Right lobe of liver (tissue), 6 donors: ENCODE measurements around the gene TMEM140. TPM values are rescaled to one million over a fixed set of nuclear protein-coding genes. Genes with fewer than 3 reads are reported as not detected.

Source experiments
- ATAC-seq, 4 donors: fragments of 200-7000 bp; cut with Tn5 transposase; one replicate each; pipeline ENCODE4 v1.9.1; 2020; ENCODE audit warnings: mild to moderate bottlenecking in 4 of 4, moderate library complexity in 4 of 4
- DNase-seq, 3 donors: peaks; one replicate each; pipeline ENCODE4 v3.0.0-alpha.2; 2020
- H3K27ac ChIP-seq, 3 donors: fragments of 200-600 bp; one replicate each; pipeline ENCODE4 v1.8.0; 2022
- H3K27me3 ChIP-seq, 2 donors: fragments of 200-600 bp; one replicate each; pipeline ENCODE4 v1.8.0; 2022
- H3K36me3 ChIP-seq, 4 donors: fragments of 200-600 bp; sonication (generic) in 1 of 4; one replicate each; pipeline versions ENCODE4 v1.5.1 to v1.8.0; 2017 to 2022; ENCODE audit warnings: control low read depth in 1 of 4
- H3K4me1 ChIP-seq, 4 donors: fragments of 200-600 bp; sonication (generic) in 1 of 4; one replicate each; pipeline versions ENCODE4 v1.5.1 to v1.8.0; 2017 to 2022; ENCODE audit warnings: control low read depth in 1 of 4
- H3K4me3 ChIP-seq, 3 donors: fragments of 200-600 bp; one replicate each; pipeline ENCODE4 v1.8.0; 2022
- H3K9me3 ChIP-seq, 4 donors: fragments of 200-600 bp; sonication (generic) in 1 of 4; one replicate each; pipeline versions ENCODE4 v1.5.1 to v1.8.0; 2017 to 2022; ENCODE audit warnings: control low read depth in 1 of 4
- CTCF ChIP-seq, 4 donors: fragments of 200-600 bp in 3 of 4; fragments of 450-650 bp in 1 of 4; IDR thresholded peaks; one replicate each; pipeline versions ENCODE4 v1.5.1 to v1.8.0; 2016 to 2022; ENCODE audit warnings: antibody characterized with exemption in 4 of 4, mild to moderate bottlenecking in 2 of 4
- POLR2A ChIP-seq: fragments of 450-650 bp; IDR thresholded peaks from one replicate; pipeline ENCODE4 v1.6.1; 2017; ENCODE audit warnings: antibody characterized with exemption, mild to moderate bottlenecking
- WGBS: methylation state at CpG from one replicate; pipeline ENCODE4 v1.1.6; 2018; ENCODE audit warnings: low coverage, low lambda C conversion rate; ENCODE audit not compliant: insufficient coverage; ENCODE audit errors: missing lambda C conversion rate; 5-methylcytosine and 5-hydroxymethylcytosine counted together
- intact Hi-C, 2 donors: fragments of 100-400 bp; cut with DNase I; formaldehyde crosslinking; loops; one replicate each; pipeline versions ENCODE4 v1.11.2 to v1.14.1; 2022
- total RNA-seq, 6 experiments: library from RNA; depleted of rRNA in 2 of 6; stranded (reverse); fragments of >200 nt in 2 of 6; fragmentation: NEBNext Ultra II Directional in 3 of 6; extraction: Animal tissue kit (Norgen Biotek cat#: 25700) in 3 of 6; gene quantifications; one replicate each; pipeline versions ENCODE4 v1.1.0 to v1.2.4, GENCODE V29; 2016 to 2023
- donor health status: DM: no; HTN: yes; CAD: no.
- donor health status: DM: no; HTN: no; CAD: no.
- donor health status: DM: no; HTN: no; CAD: no.
- donor health status: DM: no; HTN: yes; CAD: no.
- donor health status: DM: no; HTN: yes; CAD: no.

TMEM140 gene
- total RNA-seq, 6 experiments from 2014 or later = 31.2 to 58.9 (median 37.4) TPM

GRCh38 chr7:135161669-135162068 is 13.8 kb downstream of the TMEM140 start:
- Histone ChIP-seq H3K36me3 (peaks cover 0 to 26% (median 1%) of the 10 kb centered on the region in 4 donors), H3K27me3 (no peaks in the 10 kb centered on the region), H3K4me3 (no peak overlapping the region), H3K27ac (peak overlapping the region in 2 of 3 donors; percentile 48 to 68), H3K9me3 (no peaks in the 10 kb centered on the region), H3K4me1 (peaks cover 0 to 49% (median 14%) of the 10 kb centered on the region in 4 donors)
- no peak for ATAC-seq
- intact Hi-C loops = no loop called here
- WGBS = 76% methylated on average over 5 of the region's 6 CpGs
- TF ChIP-seq CTCF (IDR thresholded peaks at IDR 0.05) = no peak
- TF ChIP-seq POLR2A = no peak
- no peak for DNase-seq

- TF ChIP-seq POLR2A (no peak), CTCF (IDR thresholded peaks at IDR 0.05) (no peak)
- Histone ChIP-seq H3K36me3 (peaks cover 0 to 34% (median 1%) of the 10 kb centered on the region in 4 donors), H3K27ac (no peak overlapping the region), H3K4me3 (no peak overlapping the region), H3K27me3 (no peaks in the 10 kb centered on the region), H3K4me1 (peaks cover 0 to 44% (median 13%) of the 10 kb centered on the region in 4 donors), H3K9me3 (no peaks in the 10 kb centered on the region)
- intact Hi-C loops = no loop called here
- 89% methylated on average over 2 of the region's 2 CpGs for WGBS
- no peak for DNase-seq
- no peak for ATAC-seq
These were observed 14.6 kb downstream of the TMEM140 start for GRCh38 chr7:135162382-135163001.

- DNase-seq (peak in 1 of 3 donors; percentile 61), ATAC-seq (peak in 2 of 4 donors; percentile 2 to 18)
- no peak overlapping the region for H3K4me3 ChIP-seq
- WGBS = 30% methylated on average over 3 of the region's 18 CpGs
- peak overlapping the region in 1 of 3 donors; percentile 84 for H3K27ac ChIP-seq
- H3K9me3 ChIP-seq = no peaks in the 10 kb centered on the region
- peaks cover 0 to 42% (median 1%) of the 10 kb centered on the region in 4 donors for H3K36me3 ChIP-seq
- intact Hi-C loops = no loop called here
- H3K4me1 ChIP-seq = peaks cover 0 to 42% (median 13%) of the 10 kb centered on the region in 4 donors
- no peak for TF ChIP-seq POLR2A
- peak in 3 of 4 donors; percentile 6 to 20 (median 9) for TF ChIP-seq CTCF (IDR thresholded peaks at IDR 0.05)
- no peaks in the 10 kb centered on the region for H3K27me3 ChIP-seq
These were observed 16.6 kb downstream of the TMEM140 start for GRCh38 chr7:135164357-135165061.

GRCh38 chr7:135165862-135166261 is 18.0 kb downstream of the TMEM140 start:
- Histone ChIP-seq H3K27me3 (no peaks in the 10 kb centered on the region), H3K4me3 (no peak overlapping the region), H3K36me3 (peaks cover 0 to 42% (median 1%) of the 10 kb centered on the region in 4 donors), H3K9me3 (no peaks in the 10 kb centered on the region), H3K4me1 (peaks cover 0 to 33% (median 9%) of the 10 kb centered on the region in 4 donors), H3K27ac (peak overlapping the region; percentile 8 to 84 (median 60))
- no CpG with 5 or more reads among the region's 4 CpGs for WGBS
- no peak for DNase-seq
- intact Hi-C loops = no loop called here
- no peak for TF ChIP-seq POLR2A
- TF ChIP-seq CTCF (IDR thresholded peaks at IDR 0.05) = no peak
- no peak for ATAC-seq
